ENCODE measurements around the gene IRGQ.
A peak's percentile ranks its signal among the peaks of the same experiment; 100 is the strongest.

The IRGQ gene

GRCh38 chr19:43575955-43576878, 19.7 kb downstream of the IRGQ start:
- CTCF ChIA-PET = interaction anchor here (1.0 kb wide), 1 partner anchor 129 kb away, joined by 3 read pairs; no protein-coding TSS in a partner anchor
- TF ChIP-seq ZNF280D (tag by site-specific recombination; IDR thresholded peaks at IDR 0.05) = peak; percentile 87
- TF ChIP-seq ZXDB (tag by site-specific recombination; IDR thresholded peaks at IDR 0.05) = no peak
- TF ChIP-seq ZNF248 (tag by site-specific recombination; IDR thresholded peaks at IDR 0.05) = no peak
- no peak for TF ChIP-seq ZNF394 (tag by site-specific recombination; IDR thresholded peaks at IDR 0.05; ENCODE audit: borderline replicate concordance)
- no peak; the same call in 1 of the 2 replicates for TF ChIP-seq KLF10 (tag by site-specific recombination; IDR thresholded peaks at IDR 0.05)
- no peak for TF ChIP-seq MZF1 (tag by site-specific recombination; IDR thresholded peaks at IDR 0.05; ENCODE audit: borderline replicate concordance)
- no peak for TF ChIP-seq ZNF18 (tag by site-specific recombination; IDR thresholded peaks at IDR 0.05)
- TF ChIP-seq ZNF777 (tag by site-specific recombination; IDR thresholded peaks at IDR 0.05; ENCODE audit: borderline replicate concordance) = no peak
- TF ChIP-seq ZNF449 (tag by site-specific recombination; IDR thresholded peaks at IDR 0.05) = no peak
- no peak for TF ChIP-seq HOXD13 (CRISPR knock-in tag; IDR thresholded peaks at IDR 0.05; ENCODE audit: borderline replicate concordance)
- TF ChIP-seq ZNF501 (tag by site-specific recombination; IDR thresholded peaks at IDR 0.05) = no peak
- no peak for TF ChIP-seq REST (tag by site-specific recombination; IDR thresholded peaks at IDR 0.05)
- no peak for TF ChIP-seq SCRT2 (tag by site-specific recombination; IDR thresholded peaks at IDR 0.05)
- no peak for TF ChIP-seq ZNF362 (tag by site-specific recombination; IDR thresholded peaks at IDR 0.05)
- TF ChIP-seq ZNF155 (tag by site-specific recombination; IDR thresholded peaks at IDR 0.05) = no peak
- TF ChIP-seq, protein P1, sequence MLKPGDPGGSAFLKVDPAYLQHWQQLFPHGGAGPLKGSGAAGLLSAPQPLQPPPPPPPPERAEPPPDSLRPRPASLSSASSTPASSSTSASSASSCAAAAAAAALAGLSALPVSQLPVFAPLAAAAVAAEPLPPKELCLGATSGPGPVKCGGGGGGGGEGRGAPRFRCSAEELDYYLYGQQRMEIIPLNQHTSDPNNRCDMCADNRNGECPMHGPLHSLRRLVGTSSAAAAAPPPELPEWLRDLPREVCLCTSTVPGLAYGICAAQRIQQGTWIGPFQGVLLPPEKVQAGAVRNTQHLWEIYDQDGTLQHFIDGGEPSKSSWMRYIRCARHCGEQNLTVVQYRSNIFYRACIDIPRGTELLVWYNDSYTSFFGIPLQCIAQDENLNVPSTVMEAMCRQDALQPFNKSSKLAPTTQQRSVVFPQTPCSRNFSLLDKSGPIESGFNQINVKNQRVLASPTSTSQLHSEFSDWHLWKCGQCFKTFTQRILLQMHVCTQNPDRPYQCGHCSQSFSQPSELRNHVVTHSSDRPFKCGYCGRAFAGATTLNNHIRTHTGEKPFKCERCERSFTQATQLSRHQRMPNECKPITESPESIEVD (tag by site-specific recombination; IDR thresholded peaks at IDR 0.05) = no peak
- TF ChIP-seq ZFP69B (tag by site-specific recombination; IDR thresholded peaks at IDR 0.05) = no peak
- TF ChIP-seq SP2 (tag by site-specific recombination; IDR thresholded peaks at IDR 0.05) = no peak
- TF ChIP-seq SP3 (tag by site-specific recombination; IDR thresholded peaks at IDR 0.05) = no peak
- TF ChIP-seq ZNF211 (tag by site-specific recombination; IDR thresholded peaks at IDR 0.05; ENCODE audit: low read depth) = no peak
- no peak for TF ChIP-seq TRIM28 (IDR thresholded peaks at IDR 0.05; ENCODE audit: borderline replicate concordance, low read length)
- no peak for TF ChIP-seq ZNF626 (tag by site-specific recombination; IDR thresholded peaks at IDR 0.05)
- no peak for TF ChIP-seq ZNF274 (IDR thresholded peaks at IDR 0.05; ENCODE audit: low read length)
- no peak for TF ChIP-seq ZNF274 (tag by site-specific recombination; IDR thresholded peaks at IDR 0.05; ENCODE audit: borderline replicate concordance)

More at GRCh38 chr19:43575955-43576878, 19.7 kb downstream of the IRGQ start:
- Histone ChIP-seq H3K4me1 (ENCODE audit: control insufficient read depth, insufficient read depth, low read length) (peaks cover 33% of the 10 kb centered on the region), H3K36me3 (ENCODE audit: control insufficient read depth in 2 of 2, insufficient read depth in 1 of 2, low read length in 2 of 2) (peaks cover 14 to 27% of the 10 kb centered on the region in 2 experiments), H3K4me3 (ENCODE audit: low read depth, low read length) (peak overlapping the region; percentile 16), H3K9me3 (ENCODE audit: control insufficient read depth, insufficient read depth, low read depth, low read length) (no peaks in the 10 kb centered on the region), H3K27ac (ENCODE audit: extremely low read depth, low read depth, low read length) (peak overlapping the region; percentile 54; the same call in 1 of the 2 replicates)
- POLR2A ChIA-PET = interaction anchor here (1.6 to 2.9 kb wide), 2 partner anchors 13 to 20 kb away, joined by 4 to 23 read pairs; partner anchors contain the start of genes IRGQ and ZNF576
